GM12872 (cell line): ENCODE measurements around the gene KCTD8.

Source experiments
- TF ChIP-seq, protein P1 (sequence below): IDR thresholded peaks from 3 replicates; pipeline ENCODE4 v1.5.1; 2011; ENCODE audit warnings: low read depth, mild to moderate bottlenecking, low read length, moderate library complexity; ENCODE audit not compliant: insufficient read depth

KCTD8 gene

DNA sequence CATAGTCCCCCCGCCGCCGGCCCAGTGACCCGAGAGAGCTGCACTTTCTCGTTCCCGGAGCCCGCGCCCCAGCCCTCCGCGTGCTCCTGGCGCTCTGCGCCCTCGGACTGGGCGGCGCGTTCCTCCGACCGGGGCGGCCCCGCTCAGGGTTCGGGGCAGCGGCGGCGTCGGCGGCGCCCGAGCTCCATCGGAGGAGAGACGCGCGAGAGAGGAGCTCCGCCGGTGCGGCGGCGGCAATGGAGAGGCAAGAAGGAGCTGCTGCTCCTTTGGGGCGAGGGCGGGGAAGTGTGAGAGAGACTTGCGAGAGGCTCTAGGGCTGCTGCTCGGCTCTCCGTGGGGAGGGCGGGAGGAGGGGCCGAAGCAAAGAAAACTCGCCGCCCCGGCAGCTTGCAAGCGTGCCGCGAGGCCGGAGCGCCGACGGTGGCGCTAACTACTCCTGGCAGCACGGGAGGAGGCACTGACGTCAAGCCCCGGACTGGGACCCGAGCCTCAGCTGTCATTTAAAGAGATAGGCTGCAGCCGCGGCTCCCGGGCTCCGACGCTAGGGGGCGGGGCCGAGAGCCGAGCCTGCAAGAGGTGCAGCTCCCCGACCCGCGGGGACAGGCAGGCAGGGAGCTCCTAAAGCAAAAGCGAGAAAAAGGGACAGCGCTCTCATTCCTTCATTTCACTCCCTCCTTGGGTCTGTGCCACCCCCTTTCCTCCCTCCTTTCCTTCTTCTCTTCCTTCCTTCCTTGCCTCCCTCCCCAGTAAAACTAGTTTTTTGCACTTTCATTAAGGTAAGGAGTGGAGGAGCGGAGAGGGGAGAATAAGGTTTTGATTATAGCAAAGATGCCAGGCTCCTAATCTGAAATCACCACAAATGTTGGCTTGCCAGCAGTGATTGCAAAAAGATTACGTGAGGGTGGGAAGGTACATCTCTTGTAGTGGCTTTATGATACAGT lies at the start of gene KCTD8:
Gene KCTD8 (minus strand): TSS at position 289 of the 941 bp plus-strand sequence.
- TF ChIP-seq, protein P1, sequence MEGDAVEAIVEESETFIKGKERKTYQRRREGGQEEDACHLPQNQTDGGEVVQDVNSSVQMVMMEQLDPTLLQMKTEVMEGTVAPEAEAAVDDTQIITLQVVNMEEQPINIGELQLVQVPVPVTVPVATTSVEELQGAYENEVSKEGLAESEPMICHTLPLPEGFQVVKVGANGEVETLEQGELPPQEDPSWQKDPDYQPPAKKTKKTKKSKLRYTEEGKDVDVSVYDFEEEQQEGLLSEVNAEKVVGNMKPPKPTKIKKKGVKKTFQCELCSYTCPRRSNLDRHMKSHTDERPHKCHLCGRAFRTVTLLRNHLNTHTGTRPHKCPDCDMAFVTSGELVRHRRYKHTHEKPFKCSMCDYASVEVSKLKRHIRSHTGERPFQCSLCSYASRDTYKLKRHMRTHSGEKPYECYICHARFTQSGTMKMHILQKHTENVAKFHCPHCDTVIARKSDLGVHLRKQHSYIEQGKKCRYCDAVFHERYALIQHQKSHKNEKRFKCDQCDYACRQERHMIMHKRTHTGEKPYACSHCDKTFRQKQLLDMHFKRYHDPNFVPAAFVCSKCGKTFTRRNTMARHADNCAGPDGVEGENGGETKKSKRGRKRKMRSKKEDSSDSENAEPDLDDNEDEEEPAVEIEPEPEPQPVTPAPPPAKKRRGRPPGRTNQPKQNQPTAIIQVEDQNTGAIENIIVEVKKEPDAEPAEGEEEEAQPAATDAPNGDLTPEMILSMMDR, result peak; percentile 72

DNA sequence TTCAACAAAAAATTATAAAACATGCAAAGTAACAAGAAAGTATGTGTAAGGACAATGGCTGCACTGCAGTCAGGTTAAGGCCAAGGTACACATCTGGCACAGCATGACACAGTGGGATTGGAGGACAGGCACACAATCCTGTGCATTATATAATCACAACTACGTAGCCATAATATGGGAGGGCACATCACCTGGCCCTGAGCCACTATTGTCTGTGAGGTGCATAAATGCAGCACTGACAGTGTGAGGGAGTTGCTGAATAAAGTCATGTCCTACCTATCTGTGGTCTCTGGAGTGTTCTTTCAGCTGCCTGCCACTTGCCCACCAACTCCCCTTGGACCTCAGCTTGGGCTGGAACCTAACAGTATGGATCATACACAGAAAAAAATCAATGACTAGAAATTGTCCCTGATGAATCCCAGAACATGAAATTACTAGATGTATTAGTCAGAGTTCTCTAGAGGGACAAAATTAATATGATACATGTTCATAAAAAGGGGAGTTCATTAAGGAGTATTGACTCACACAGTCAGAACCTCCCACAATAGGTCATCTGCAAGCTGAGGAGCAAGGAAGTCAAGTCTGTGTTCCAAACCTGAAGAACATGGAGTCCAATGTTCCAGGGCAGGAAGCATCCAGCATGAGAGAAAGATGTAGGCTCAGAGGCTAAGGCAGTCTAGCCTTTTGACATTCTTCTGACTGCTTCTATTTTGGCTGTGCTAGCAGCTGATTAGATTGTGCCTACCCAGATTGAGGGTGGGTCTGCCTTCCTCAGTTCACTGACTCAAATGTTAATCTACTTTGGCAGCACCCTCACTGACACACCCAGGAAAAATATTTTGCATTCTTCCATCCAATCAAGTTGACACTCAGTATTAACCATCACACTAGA lies 46.4 kb upstream of the KCTD8 start:
- TF ChIP-seq, protein P1, result no peak

DNA sequence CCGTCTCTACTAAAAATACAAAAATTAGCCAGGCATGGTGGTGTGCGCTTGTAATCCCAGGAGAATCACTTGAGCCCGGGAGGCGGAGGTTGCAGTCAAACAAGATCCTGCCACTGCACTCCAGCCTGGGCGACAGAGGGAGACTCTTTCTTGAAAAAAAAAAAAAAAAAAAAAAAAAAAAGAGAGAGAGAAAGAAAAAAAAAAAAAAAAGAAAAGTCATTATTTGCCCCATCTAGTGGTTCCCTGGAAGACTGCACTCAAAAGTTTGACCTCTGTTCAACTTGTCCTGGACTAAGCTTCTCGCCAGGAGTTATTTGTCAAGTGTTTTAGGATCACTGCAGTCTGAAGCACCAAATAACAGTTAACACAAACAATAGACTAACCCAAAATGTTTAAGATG lies 45.3 kb upstream of the KCTD8 start:
- TF ChIP-seq, protein P1, result peak; percentile 54; the same call in 2 of the 3 replicates

DNA sequence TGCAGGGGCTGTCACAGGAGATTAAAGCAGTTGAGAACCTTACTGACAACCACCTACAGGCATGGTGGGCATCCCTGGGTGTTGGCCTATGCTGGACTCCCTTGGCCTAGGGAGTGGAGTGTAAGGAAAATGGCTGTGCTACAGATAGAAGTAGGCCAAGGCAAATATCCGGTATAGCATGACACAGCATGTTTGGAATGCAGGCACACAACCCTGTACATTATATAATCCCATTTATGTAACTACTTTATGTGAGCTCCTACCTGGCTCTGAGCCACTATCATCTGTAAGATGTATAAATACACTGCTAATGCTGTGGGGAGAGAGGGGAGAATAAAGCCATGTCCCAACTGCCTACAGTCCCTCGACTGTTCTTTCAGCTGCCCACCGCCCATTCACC lies 38.7 kb upstream of the KCTD8 start:
- TF ChIP-seq, protein P1, result no peak

DNA sequence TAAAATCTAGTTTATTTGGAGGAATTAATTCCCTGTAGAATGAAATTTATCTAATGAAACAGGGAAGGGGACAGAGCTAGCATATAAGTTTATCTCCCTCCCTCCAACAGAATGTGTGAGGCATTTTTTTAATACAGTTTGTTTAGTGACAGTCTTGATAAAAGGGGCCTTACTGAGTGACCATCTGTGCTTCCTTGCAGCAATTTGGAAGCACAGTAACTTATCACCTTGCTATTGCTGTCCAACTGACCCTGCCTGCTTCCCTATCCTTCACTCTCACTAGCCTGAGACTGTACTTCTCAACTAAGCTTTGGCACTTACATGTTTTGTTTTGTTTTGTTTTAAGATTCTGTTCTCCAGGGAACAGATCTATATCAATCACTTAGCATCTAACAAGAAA lies 31.1 kb upstream of the KCTD8 start:
- TF ChIP-seq, protein P1, result no peak

DNA sequence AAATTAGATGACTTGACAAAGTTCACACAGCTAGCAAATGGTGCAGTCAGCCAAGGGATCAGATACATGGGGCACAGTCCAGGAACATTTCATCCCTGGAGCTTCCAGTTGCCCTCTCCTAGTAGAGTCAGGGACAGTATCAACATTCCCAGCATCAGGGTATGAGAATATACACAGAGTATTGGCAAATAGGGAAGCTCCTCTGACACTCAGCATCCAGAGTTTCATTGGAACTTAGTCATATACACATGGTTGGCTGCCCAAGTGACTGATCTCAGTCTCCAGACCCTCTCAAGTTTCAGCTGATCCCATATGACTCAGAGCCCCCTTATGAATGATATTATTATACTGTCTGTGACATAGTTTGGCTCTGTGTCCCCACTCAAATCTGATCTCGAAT lies 13.7 kb upstream of the KCTD8 start:
- TF ChIP-seq, protein P1, result no peak
